HL-60 (cell line): ENCODE data around the gene WWOX.

Experiments used
- DNase-seq, 2 experiments: peaks; one replicate each; pipeline ENCODE4 v3.0.0-alpha.2; 2010 to 2020; ENCODE audit warnings: low read depth in 1 of 2, low spot score in 1 of 2
- H3K27ac ChIP-seq: fragments of 250-450 bp; sonication (Bioruptor Pico); replicated peaks from 2 replicates; pipeline ENCODE4 v1.5.1; 2020; ENCODE audit warnings: mild to moderate bottlenecking, moderate library complexity
- H3K27me3 ChIP-seq: fragments of 250-450 bp; sonication (Bioruptor Pico); 2 replicates; pipeline ENCODE4 v1.5.1; 2021; ENCODE audit warnings: mild to moderate bottlenecking, moderate library complexity; ENCODE audit not compliant: insufficient read depth, poor library complexity, severe bottlenecking
- H3K4me3 ChIP-seq: replicated peaks from 2 replicates; pipeline ENCODE4 v1.5.1; 2011; ENCODE audit warnings: mild to moderate bottlenecking, control low read depth, low read length; ENCODE audit not compliant: insufficient read depth
- CTCF ChIP-seq: IDR thresholded peaks from one replicate; pipeline ENCODE4 v1.5.1; 2011; ENCODE audit warnings: low read length, control low read depth, inconsistent platforms; ENCODE audit not compliant: insufficient read depth
- GABPA ChIP-seq: IDR thresholded peaks from 2 replicates; pipeline ENCODE4 v1.6.1; 2012; ENCODE audit warnings: low read depth
- POLR2AphosphoS5 ChIP-seq: IDR thresholded peaks from 2 replicates; pipeline ENCODE4 v1.6.1; 2012; ENCODE audit warnings: low read depth
- REST ChIP-seq: IDR thresholded peaks from 2 replicates; pipeline ENCODE4 v1.6.1; 2012; ENCODE audit warnings: low read depth; ENCODE audit not compliant: insufficient replicate concordance
- SPI1 ChIP-seq: IDR thresholded peaks from 2 replicates; pipeline ENCODE4 v1.6.1; 2012; ENCODE audit warnings: low read depth, mild to moderate bottlenecking, borderline replicate concordance

Gene WWOX

GRCh38 chr16:79007614-79008013, 908.2 kb downstream of the WWOX start:
- Histone ChIP-seq H3K27ac (no peak overlapping the region), H3K4me3 (no peak overlapping the region), H3K27me3 (no peaks in the 10 kb centered on the region)
- no peak for TF ChIP-seq SPI1
- TF ChIP-seq GABPA: no peak
- TF ChIP-seq REST: no peak
- TF ChIP-seq CTCF: no peak
- TF ChIP-seq POLR2AphosphoS5: no peak
- DNase-seq: no peak

- H3K27me3 ChIP-seq: no peaks in the 10 kb centered on the region
- TF ChIP-seq REST (no peak), SPI1 (no peak), GABPA (no peak), CTCF (no peak), POLR2AphosphoS5 (no peak)
- no peak overlapping the region for H3K4me3 ChIP-seq
- no peak for DNase-seq
- H3K27ac ChIP-seq: no peak overlapping the region
These were observed 908.8 kb downstream of the WWOX start for GRCh38 chr16:79008036-79008868.

- DNase-seq: no peak
- Histone ChIP-seq H3K27me3 (no peaks in the 10 kb centered on the region), H3K27ac (no peak overlapping the region), H3K4me3 (no peak overlapping the region)
- TF ChIP-seq SPI1 (no peak), REST (no peak), POLR2AphosphoS5 (no peak), GABPA (no peak), CTCF (no peak)
These were observed 909.4 kb downstream of the WWOX start for GRCh38 chr16:79008869-79009179.
